ACC112 (cell line): ENCODE data around the gene RALGPS1.

Experiments used
- H2AFZ ChIP-seq: fragments of 200-600 bp; sonication (generic); one replicate; pipeline ENCODE4 v1.6.0; 2017; ENCODE audit warnings: antibody characterized with exemption, low read length; ENCODE audit not compliant: unreplicated experiment
- H3K27ac ChIP-seq: fragments of 200-600 bp; sonication (generic); 2 replicates; pipeline ENCODE4 v1.5.1; 2014; ENCODE audit warnings: low read depth, mild to moderate bottlenecking, antibody characterized with exemption, low read length, moderate library complexity
- H3K27me3 ChIP-seq: fragments of 200-600 bp; sonication (generic); 2 replicates; pipeline ENCODE4 v1.6.1; 2014; ENCODE audit warnings: mild to moderate bottlenecking, antibody characterized with exemption, low read length, moderate library complexity, mixed read lengths; ENCODE audit not compliant: insufficient read depth
- H3K36me3 ChIP-seq: fragments of 200-600 bp; sonication (generic); 2 replicates; pipeline ENCODE4 v1.6.1; 2016; ENCODE audit warnings: mild to moderate bottlenecking, antibody characterized with exemption, low read length, moderate library complexity, mixed read lengths; ENCODE audit not compliant: insufficient read depth
- H3K4me1 ChIP-seq: fragments of 200-600 bp; sonication (generic); one replicate; pipeline ENCODE4 v1.6.1; 2016; ENCODE audit warnings: low read length, mixed read lengths; ENCODE audit not compliant: insufficient read depth, unreplicated experiment, control insufficient read depth
- H3K4me3 ChIP-seq: fragments of 200-600 bp; sonication (generic); 2 replicates; pipeline ENCODE4 v1.5.1; 2014; ENCODE audit warnings: mild to moderate bottlenecking, low read depth, low read length
- H3K79me2 ChIP-seq: fragments of 200-600 bp; sonication (generic); one replicate; pipeline ENCODE4 v1.6.0; 2016; ENCODE audit warnings: low read length; ENCODE audit not compliant: control insufficient read depth, unreplicated experiment, insufficient read depth

Gene RALGPS1

GRCh38 chr9:127177665-127178265, 263.2 kb downstream of the RALGPS1 start:
- no peaks in the 10 kb centered on the region for H3K27me3 ChIP-seq
- no peaks in the 10 kb centered on the region for H3K4me1 ChIP-seq
- H3K36me3 ChIP-seq, result no peaks in the 10 kb centered on the region
- H2AFZ ChIP-seq, result no peak overlapping the region
- H3K4me3 ChIP-seq, result no peak overlapping the region
- H3K27ac ChIP-seq, result no peak overlapping the region
- no peaks in the 10 kb centered on the region for H3K79me2 ChIP-seq

- Histone ChIP-seq H3K4me1 (no peaks in the 10 kb centered on the region), H3K4me3 (no peak overlapping the region), H3K27ac (no peak overlapping the region), H2AFZ (no peak overlapping the region), H3K79me2 (no peaks in the 10 kb centered on the region), H3K36me3 (no peaks in the 10 kb centered on the region), H3K27me3 (no peaks in the 10 kb centered on the region)
Measured at GRCh38 chr9:127178686-127179632, 264.4 kb downstream of the RALGPS1 start.

- H3K4me1 ChIP-seq, result no peaks in the 10 kb centered on the region
- no peaks in the 10 kb centered on the region for H3K36me3 ChIP-seq
- no peaks in the 10 kb centered on the region for H3K27me3 ChIP-seq
- no peaks in the 10 kb centered on the region for H3K79me2 ChIP-seq
- no peak overlapping the region for H2AFZ ChIP-seq
- H3K27ac ChIP-seq, result no peak overlapping the region
- H3K4me3 ChIP-seq, result no peak overlapping the region
Measured at GRCh38 chr9:127179633-127180441, 265.3 kb downstream of the RALGPS1 start.

GRCh38 chr9:127180457-127181314, 266.1 kb downstream of the RALGPS1 start:
- H3K79me2 ChIP-seq, result no peaks in the 10 kb centered on the region
- H3K36me3 ChIP-seq, result no peaks in the 10 kb centered on the region
- H3K27ac ChIP-seq, result no peak overlapping the region
- H3K4me1 ChIP-seq, result peaks cover 6% of the 10 kb centered on the region
- no peaks in the 10 kb centered on the region for H3K27me3 ChIP-seq
- no peak overlapping the region for H2AFZ ChIP-seq
- H3K4me3 ChIP-seq, result no peak overlapping the region

- Histone ChIP-seq H3K79me2 (no peaks in the 10 kb centered on the region), H3K4me1 (peaks cover 12% of the 10 kb centered on the region), H3K27me3 (no peaks in the 10 kb centered on the region), H2AFZ (no peak overlapping the region), H3K27ac (no peak overlapping the region), H3K4me3 (no peak overlapping the region), H3K36me3 (no peaks in the 10 kb centered on the region)
Measured at GRCh38 chr9:127181315-127181580, 266.7 kb downstream of the RALGPS1 start.

GRCh38 chr9:127181595-127182190, 267.1 kb downstream of the RALGPS1 start:
- H3K79me2 ChIP-seq, result no peaks in the 10 kb centered on the region
- H3K4me1 ChIP-seq, result peaks cover 16% of the 10 kb centered on the region

GRCh38 chr9:127182901-127183746, 268.5 kb downstream of the RALGPS1 start:
- no peak overlapping the region for H3K27ac ChIP-seq
- H3K27me3 ChIP-seq, result no peaks in the 10 kb centered on the region
- H3K36me3 ChIP-seq, result no peaks in the 10 kb centered on the region
- no peak overlapping the region for H2AFZ ChIP-seq
- H3K79me2 ChIP-seq, result no peaks in the 10 kb centered on the region
- no peak overlapping the region for H3K4me3 ChIP-seq
- peaks cover 25% of the 10 kb centered on the region for H3K4me1 ChIP-seq

More at GRCh38 chr9:127181595-127182190, 267.1 kb downstream of the RALGPS1 start:
- no peaks in the 10 kb centered on the region for H3K27me3 ChIP-seq
- H2AFZ ChIP-seq, result no peak overlapping the region
- H3K36me3 ChIP-seq, result no peaks in the 10 kb centered on the region
- no peak overlapping the region for H3K27ac ChIP-seq
- no peak overlapping the region for H3K4me3 ChIP-seq

GRCh38 chr9:127183814-127184582, 269.4 kb downstream of the RALGPS1 start:
- Histone ChIP-seq H3K27ac (no peak overlapping the region), H3K4me1 (peaks cover 31% of the 10 kb centered on the region), H2AFZ (no peak overlapping the region), H3K4me3 (no peak overlapping the region), H3K36me3 (no peaks in the 10 kb centered on the region), H3K27me3 (no peaks in the 10 kb centered on the region), H3K79me2 (no peaks in the 10 kb centered on the region)

- Histone ChIP-seq H3K4me1 (peaks cover 33% of the 10 kb centered on the region), H3K79me2 (no peaks in the 10 kb centered on the region), H3K27me3 (no peaks in the 10 kb centered on the region), H3K36me3 (no peaks in the 10 kb centered on the region), H3K27ac (no peak overlapping the region), H3K4me3 (no peak overlapping the region), H2AFZ (no peak overlapping the region)
Measured at GRCh38 chr9:127184641-127185040, 270.1 kb downstream of the RALGPS1 start.
